HG03025 (cell line): ENCODE measurements around the gene INVS.
"Not testable (repeated sequence)": the region's sequence is repeated elsewhere in the genome, so short reads cannot be mapped to it uniquely, and the experiment has no call there.

Experiments
- ATAC-seq: cut with Tn5 transposase; IDR thresholded peaks from one replicate; pipeline ENCODE4 v1.9.1; 2021; ENCODE audit warnings: mild to moderate bottlenecking, moderate library complexity; ENCODE audit not compliant: unreplicated experiment, low FRiP score

INVS gene

DNA sequence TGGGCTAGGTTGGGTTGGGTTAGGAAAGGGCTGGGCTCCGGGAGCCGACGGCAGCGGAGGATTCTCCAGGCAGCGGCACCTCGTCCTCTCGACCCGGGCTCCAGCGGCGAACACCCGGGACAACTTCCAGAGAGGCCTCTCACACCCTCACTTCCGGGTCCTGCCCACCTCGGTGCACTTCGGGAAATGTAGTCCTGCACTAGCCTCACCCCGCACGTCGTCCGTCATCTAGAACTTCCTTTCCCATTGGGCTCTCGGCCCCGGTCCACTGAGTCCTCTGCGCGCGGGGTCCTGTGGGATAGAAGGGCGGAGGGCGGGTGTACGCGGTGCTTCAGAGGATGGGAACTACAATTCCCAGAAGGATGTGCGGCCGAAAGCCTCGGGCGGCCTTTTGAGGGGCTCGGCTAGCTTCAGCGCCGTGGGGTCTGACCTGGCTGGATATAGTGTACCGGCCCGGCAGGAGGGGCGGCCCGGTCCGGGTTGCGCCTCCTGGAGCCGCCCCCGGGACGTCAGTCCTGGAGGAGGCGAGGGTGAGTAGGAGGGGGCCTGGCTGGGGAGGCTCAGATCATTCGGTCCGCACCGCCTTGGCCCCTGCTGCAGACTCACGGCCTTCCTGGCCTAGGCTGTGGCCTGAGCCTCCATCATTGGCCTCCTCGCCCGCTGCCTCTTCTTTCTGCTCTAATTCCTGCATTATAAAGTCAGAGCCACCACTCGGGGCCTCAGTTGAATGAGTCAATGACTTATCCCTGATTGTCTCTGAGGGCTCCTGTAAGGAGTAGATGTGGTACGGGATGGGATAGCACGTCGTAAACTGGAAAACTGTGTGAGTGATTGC, at the start of gene INVS, which contains the start of gene ERP44:
Gene INVS, plus strand, starts transcription at position 357 of the 835 bp plus-strand sequence. CDS start 5,279 bp downstream, outside the sequence.
Gene ERP44, minus strand, starts transcription at position 114 of the 835 bp plus-strand sequence. CDS start 160 bp downstream, outside the sequence.
- ATAC-seq: peak; percentile 96

DNA sequence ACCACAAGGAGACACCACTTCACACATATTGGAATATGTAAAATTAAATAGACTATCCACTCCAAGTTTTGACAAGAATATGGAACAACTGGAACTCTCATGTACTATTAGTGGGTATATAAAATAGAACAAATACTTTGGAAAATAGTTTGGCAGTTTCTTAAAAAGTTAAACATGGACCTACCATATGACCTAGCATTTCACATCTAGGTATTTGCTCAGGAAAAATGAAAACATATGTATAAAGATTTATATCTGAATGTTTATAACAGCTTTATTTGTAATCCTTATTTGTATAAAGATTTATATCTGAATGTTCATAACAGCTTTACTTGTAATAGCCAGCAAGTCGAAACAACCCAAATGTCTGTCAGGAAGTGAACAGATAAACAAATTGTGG, 49.5 kb upstream of the INVS start:
- ATAC-seq: no peak

DNA sequence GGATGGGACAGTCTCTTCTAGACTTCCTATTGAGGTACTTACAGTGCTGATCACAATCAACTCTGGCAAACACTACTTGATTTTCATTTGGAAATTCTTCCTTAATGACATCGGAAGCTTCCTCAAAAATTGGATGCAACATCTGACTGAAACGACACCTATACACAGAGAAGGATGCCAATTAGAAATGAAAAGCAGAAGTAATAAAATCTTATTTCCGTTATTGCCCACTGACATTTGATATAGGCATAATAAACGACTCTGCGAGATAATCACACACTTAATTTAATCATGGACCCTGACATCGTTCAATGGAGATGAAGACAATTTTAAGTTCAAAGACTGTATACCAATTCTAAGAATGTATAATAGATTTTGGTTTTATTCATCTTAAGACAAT, 46.7 kb upstream of the INVS start:
- no peak for ATAC-seq

DNA sequence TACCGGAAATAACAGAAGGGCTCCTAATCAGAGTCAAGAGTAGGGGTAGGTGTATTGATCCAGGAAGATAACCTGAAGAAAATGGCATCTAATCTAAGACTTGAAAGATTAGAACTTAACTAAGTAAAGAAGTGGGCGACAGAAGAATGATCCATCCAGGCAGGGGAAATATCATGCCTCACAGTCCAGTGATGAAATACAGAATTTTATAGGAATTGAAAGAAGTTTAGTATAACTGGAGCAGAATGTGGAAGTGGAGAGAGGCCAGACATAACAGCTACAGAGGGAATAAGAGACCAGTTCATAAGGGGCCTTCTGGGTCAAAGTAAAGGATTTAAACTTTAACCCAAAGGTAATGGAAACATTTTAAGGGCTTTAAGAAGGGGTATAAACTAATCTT, 42.5 kb upstream of the INVS start:
- ATAC-seq: no peak

- no peak for ATAC-seq
These were observed 41.4 kb upstream of the INVS start for GRCh38 chr9:100057624-100058023.

DNA sequence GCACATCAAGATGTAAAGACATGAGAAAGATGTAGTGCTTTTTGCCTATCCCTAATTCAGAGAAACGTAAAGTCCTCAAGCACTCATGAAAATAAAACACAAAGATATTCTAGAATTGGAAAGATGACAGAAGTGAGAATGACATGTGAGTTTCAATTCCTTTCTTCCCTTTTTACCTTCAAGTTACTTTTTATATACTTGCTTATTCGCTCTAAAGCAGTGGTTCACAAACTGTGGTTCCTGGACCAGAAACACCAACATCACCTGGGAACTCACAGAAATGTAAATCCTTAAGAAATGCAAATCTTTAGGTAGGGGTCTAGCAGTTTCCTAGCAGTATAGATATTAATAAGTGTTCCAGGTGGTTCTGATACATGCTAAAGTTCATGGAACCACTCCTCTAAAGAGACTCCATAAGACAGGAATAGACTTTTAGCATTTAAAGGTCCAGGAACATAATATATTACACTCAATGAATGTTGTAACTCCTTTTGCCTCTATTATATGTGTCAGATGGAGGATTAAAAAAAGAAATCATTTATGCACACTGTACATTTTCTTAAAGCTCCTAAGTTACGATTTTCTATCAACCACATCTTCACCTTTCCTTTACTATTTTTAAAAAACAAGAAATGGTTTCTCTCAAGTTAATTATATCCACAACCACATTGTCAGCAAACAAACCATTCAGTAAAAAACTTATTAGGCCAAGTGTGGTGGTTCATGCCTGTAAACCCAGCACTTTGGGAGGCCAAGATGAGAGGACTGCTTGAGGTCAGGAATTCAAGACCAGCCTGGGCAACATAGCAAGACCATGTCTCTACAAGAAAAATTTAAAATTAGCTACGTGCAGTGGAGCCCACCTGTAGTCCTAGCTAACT, 40.1 kb upstream of the INVS start:
- ATAC-seq: peak; percentile 77

GRCh38 chr9:100062683-100063082, 36.4 kb upstream of the INVS start:
- ATAC-seq: not testable (repeated sequence)

GRCh38 chr9:100063185-100063584, 35.9 kb upstream of the INVS start:
- ATAC-seq: no peak

- no peak for ATAC-seq
These were observed 34.0 kb upstream of the INVS start for GRCh38 chr9:100064872-100065581.

- ATAC-seq: peak; percentile 53
These were observed 32.5 kb upstream of the INVS start for GRCh38 chr9:100066539-100066938.

DNA sequence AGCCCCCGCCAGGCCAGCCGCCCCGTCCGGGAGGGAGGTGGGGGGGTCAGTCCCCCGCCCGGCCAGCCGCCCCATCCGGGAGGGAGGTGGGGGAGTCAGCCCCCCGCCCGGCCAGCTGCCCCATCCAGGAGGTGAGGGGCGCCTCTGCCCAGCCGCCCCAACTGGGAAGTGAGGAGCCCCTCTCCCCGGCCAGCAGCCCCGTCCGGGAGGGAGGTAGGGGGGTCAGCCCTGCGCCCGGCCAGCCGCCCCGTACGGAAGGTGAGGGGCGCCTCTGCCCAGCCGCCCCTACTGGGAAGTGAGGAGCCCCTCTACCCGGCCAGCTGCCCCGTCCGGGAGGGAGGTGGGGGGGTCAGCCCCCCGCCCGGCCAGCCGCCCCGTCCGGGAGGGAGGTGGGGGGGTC, 31.1 kb upstream of the INVS start:
- ATAC-seq: not testable (repeated sequence)

DNA sequence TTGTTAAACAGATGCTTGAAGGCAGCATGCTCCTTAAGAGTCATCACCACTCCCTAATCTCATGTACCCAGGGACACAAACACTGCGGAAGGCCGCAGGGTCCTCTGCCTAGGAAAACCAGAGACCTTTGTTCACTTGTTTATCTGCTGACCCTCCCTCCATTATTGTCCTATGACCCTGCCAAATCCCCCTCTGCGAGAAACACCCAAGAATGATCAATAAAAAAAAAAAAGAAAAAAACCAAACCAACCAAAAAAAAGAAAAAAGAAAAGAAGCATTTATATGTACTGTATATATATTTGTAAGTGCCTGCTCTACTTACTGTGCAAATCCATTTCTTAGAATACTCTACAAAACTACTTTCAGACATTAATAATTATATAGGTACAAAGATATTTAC, 30.0 kb upstream of the INVS start:
- ATAC-seq: not testable (repeated sequence)

DNA sequence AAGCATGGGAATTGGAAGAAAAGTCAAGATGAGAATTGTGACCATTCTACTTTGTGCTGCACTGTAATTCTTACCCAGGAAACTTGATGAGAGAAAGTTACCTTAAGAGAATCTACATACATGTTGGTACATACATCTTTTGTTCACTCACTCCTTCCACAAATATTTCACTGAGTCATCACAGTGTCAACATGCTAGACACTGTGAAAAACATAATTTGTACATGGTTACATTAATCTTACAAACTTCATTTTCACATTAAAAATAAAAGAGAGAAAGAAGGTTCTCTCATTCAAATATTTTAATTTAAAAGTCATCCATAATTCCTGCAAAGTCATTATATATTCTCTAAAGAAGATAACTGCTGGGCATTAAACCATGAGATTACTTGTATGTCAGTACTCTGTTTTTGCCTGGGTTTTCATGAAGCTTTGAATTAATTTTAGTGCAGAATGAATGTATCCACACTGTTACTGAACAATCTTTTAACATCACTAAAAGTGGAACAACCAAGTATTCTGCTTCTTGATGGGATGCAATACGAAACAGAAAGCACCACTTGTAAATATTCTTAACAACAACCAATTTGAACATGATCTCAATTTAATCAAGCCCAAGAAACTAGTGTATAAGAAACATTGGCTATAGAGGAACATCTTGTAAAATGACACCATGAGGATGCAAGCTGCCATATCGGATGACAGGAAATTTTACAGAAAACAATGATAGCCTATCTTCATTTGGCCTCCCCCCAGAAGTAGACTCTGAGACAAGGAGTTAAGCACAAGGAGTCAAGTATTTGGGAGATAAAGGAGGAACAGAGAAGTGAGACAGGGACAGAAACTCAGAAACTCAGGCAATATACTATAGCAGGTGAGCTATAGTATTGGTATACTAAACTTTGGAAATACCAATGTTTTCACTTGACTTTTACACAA, 28.7 kb upstream of the INVS start:
- ATAC-seq: no peak

- no peak for ATAC-seq
These were observed 27.8 kb upstream of the INVS start for GRCh38 chr9:100071271-100071670.

- ATAC-seq: no peak
These were observed 26.2 kb upstream of the INVS start for GRCh38 chr9:100072805-100073204.

- ATAC-seq: no peak
These were observed 24.9 kb upstream of the INVS start for GRCh38 chr9:100074093-100074492.

- ATAC-seq: no peak
These were observed 24.1 kb upstream of the INVS start for GRCh38 chr9:100074989-100075388.

- not testable (repeated sequence) for ATAC-seq
These were observed 22.8 kb upstream of the INVS start for GRCh38 chr9:100076256-100076655.

- no peak for ATAC-seq
These were observed 16.3 kb upstream of the INVS start for GRCh38 chr9:100082782-100083181.
